Fibroblast of skin of right biceps (primary cell): ENCODE data around the gene PRM3.

Experiments used
- DNase-seq: peaks from one replicate; pipeline ENCODE4 v3.0.0-alpha.2; 2013

Gene PRM3

GRCh38 chr16:11258553-11259492 lies 14.6 kb downstream of the PRM3 start:
- no peak for DNase-seq

GRCh38 chr16:11257131-11257938 lies 16.1 kb downstream of the PRM3 start:
- peak; percentile 81 for DNase-seq

GRCh38 chr16:11256661-11257130 lies 16.7 kb downstream of the PRM3 start:
- peak; percentile 46 for DNase-seq

- DNase-seq = peak; percentile 87
Measured at GRCh38 chr16:11255737-11256660, 17.4 kb downstream of the PRM3 start, which contains the start of gene SOCS1. TSS of gene SOCS1 (minus strand) at chr16:11256204. CDS start at chr16:11255478, 726 bp downstream.

GRCh38 chr16:11254913-11255736 lies 18.3 kb downstream of the PRM3 start:
- DNase-seq = peak; percentile 61

- no peak for DNase-seq
Measured at GRCh38 chr16:11253995-11254912, 19.2 kb downstream of the PRM3 start.

GRCh38 chr16:11253009-11253994 lies 20.1 kb downstream of the PRM3 start:
- no peak for DNase-seq

- no peak for DNase-seq
Measured at GRCh38 chr16:11252482-11252931, 20.9 kb downstream of the PRM3 start.

- DNase-seq = peak; percentile 88
Measured at GRCh38 chr16:11251525-11252481, 21.6 kb downstream of the PRM3 start.

GRCh38 chr16:11250786-11251524 lies 22.5 kb downstream of the PRM3 start:
- no peak for DNase-seq

- no peak for DNase-seq
Measured at GRCh38 chr16:11250091-11250785, 23.2 kb downstream of the PRM3 start.

- no peak for DNase-seq
Measured at GRCh38 chr16:11249233-11250061, 24.0 kb downstream of the PRM3 start.

- no peak for DNase-seq
Measured at GRCh38 chr16:11248133-11248532, 25.3 kb downstream of the PRM3 start.

GRCh38 chr16:11245988-11246387 lies 27.4 kb downstream of the PRM3 start:
- DNase-seq = no peak

- DNase-seq = no peak
Measured at GRCh38 chr16:11245222-11245737, 28.1 kb downstream of the PRM3 start.
